ACC112 (cell line): ENCODE results near the gene FAIM2.

Experiments
- H2AFZ ChIP-seq: fragments of 200-600 bp; sonication (generic); one replicate; pipeline ENCODE4 v1.6.0; 2017; ENCODE audit warnings: antibody characterized with exemption, low read length; ENCODE audit not compliant: unreplicated experiment
- H3K27ac ChIP-seq: fragments of 200-600 bp; sonication (generic); 2 replicates; pipeline ENCODE4 v1.5.1; 2014; ENCODE audit warnings: low read depth, mild to moderate bottlenecking, antibody characterized with exemption, low read length, moderate library complexity
- H3K27me3 ChIP-seq: fragments of 200-600 bp; sonication (generic); 2 replicates; pipeline ENCODE4 v1.6.1; 2014; ENCODE audit warnings: mild to moderate bottlenecking, antibody characterized with exemption, low read length, moderate library complexity, mixed read lengths; ENCODE audit not compliant: insufficient read depth
- H3K36me3 ChIP-seq: fragments of 200-600 bp; sonication (generic); 2 replicates; pipeline ENCODE4 v1.6.1; 2016; ENCODE audit warnings: mild to moderate bottlenecking, antibody characterized with exemption, low read length, moderate library complexity, mixed read lengths; ENCODE audit not compliant: insufficient read depth
- H3K4me1 ChIP-seq: fragments of 200-600 bp; sonication (generic); one replicate; pipeline ENCODE4 v1.6.1; 2016; ENCODE audit warnings: low read length, mixed read lengths; ENCODE audit not compliant: insufficient read depth, unreplicated experiment, control insufficient read depth
- H3K4me3 ChIP-seq: fragments of 200-600 bp; sonication (generic); 2 replicates; pipeline ENCODE4 v1.5.1; 2014; ENCODE audit warnings: mild to moderate bottlenecking, low read depth, low read length
- H3K79me2 ChIP-seq: fragments of 200-600 bp; sonication (generic); one replicate; pipeline ENCODE4 v1.6.0; 2016; ENCODE audit warnings: low read length; ENCODE audit not compliant: control insufficient read depth, unreplicated experiment, insufficient read depth

Gene FAIM2

GRCh38 chr12:49946086-49946485 is 42.4 kb upstream of the FAIM2 start:
- Histone ChIP-seq H3K36me3 (no peaks in the 10 kb centered on the region), H3K4me1 (peaks cover 10% of the 10 kb centered on the region), H2AFZ (peak overlapping the region; percentile 61), H3K79me2 (no peaks in the 10 kb centered on the region), H3K4me3 (no peak overlapping the region), H3K27me3 (no peaks in the 10 kb centered on the region), H3K27ac (no peak overlapping the region)

DNA sequence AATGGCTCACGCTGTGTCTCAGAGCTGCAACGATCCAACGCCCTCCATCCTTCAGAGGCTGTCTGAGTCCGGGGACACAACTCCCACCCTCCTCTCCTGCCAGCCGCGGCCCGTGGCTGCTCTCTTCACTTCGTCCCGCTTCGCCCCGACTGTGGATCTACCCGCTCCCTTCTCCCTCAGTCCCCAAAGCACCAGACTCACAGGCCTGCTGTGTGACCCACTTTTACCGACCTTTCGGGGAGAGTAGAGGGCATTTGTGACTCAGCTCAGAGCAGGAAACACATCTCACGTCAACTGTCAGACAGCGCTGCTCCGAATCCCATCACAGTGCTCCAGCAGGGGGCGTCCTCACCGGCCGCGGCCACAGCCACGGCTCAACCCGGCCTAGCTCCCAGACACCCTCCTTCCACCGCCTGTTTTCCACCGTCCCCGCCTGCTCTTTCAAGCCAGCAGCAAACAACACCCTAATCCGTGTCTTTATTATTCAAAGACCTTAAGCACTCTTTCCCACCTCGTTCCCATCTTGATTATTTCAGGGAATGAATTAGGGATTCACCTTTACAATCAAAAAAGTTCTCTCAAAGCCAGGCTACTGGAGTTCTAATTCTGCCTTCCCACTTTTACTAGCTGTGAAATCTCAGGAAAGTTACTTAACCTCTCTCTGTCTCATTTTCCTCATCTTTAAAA is 41.8 kb upstream of the FAIM2 start:
- peaks cover 10% of the 10 kb centered on the region for H3K4me1 ChIP-seq
- H3K4me3 ChIP-seq, result 0 out of 2 replicates have a peak overlapping the region, but pooled peaks have one; percentile 14
- no peak overlapping the region for H3K27ac ChIP-seq
- H2AFZ ChIP-seq, result peak overlapping the region; percentile 80
- H3K36me3 ChIP-seq, result no peaks in the 10 kb centered on the region
- no peaks in the 10 kb centered on the region for H3K79me2 ChIP-seq
- no peaks in the 10 kb centered on the region for H3K27me3 ChIP-seq

- Histone ChIP-seq H3K79me2 (no peaks in the 10 kb centered on the region), H3K4me1 (peaks cover 10% of the 10 kb centered on the region), H2AFZ (no peak overlapping the region)
These were observed 41.0 kb upstream of the FAIM2 start for GRCh38 chr12:49944718-49945117.

DNA sequence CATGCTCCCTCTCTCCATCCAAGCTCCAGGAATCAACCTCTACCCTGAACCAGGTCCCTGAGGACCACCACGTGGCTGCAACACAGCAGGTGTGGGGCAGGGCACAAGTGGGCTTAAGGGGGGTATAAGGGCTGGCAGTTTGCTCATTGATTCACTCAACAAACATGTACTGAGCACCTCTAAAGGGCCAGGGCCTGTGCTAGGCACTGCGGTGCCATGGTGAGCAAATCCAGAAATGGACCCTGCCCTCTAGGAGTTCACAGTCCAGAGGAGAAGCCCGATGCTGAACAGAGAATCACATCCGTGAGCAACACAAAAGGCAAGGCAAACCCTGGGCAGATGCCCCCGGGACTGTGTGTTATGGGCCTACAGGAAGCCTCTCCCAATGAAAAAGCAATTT is 40.3 kb upstream of the FAIM2 start:
- Histone ChIP-seq H3K4me3 (no peak overlapping the region), H3K4me1 (peaks cover 10% of the 10 kb centered on the region), H3K27ac (no peak overlapping the region), H3K27me3 (no peaks in the 10 kb centered on the region), H3K79me2 (no peaks in the 10 kb centered on the region), H2AFZ (no peak overlapping the region), H3K36me3 (no peaks in the 10 kb centered on the region)

More at GRCh38 chr12:49944718-49945117, 41.0 kb upstream of the FAIM2 start:
- H3K27me3 ChIP-seq, result no peaks in the 10 kb centered on the region
- H3K36me3 ChIP-seq, result no peaks in the 10 kb centered on the region
- no peak overlapping the region for H3K4me3 ChIP-seq
- no peak overlapping the region for H3K27ac ChIP-seq

- no peaks in the 10 kb centered on the region for H3K79me2 ChIP-seq
- no peaks in the 10 kb centered on the region for H3K36me3 ChIP-seq
- no peak overlapping the region for H3K4me3 ChIP-seq
- no peak overlapping the region for H2AFZ ChIP-seq
- H3K27ac ChIP-seq, result no peak overlapping the region
- H3K27me3 ChIP-seq, result no peaks in the 10 kb centered on the region
- H3K4me1 ChIP-seq, result peaks cover 10% of the 10 kb centered on the region
These were observed 39.9 kb upstream of the FAIM2 start for GRCh38 chr12:49943625-49943960.

- Histone ChIP-seq H3K36me3 (no peaks in the 10 kb centered on the region), H3K4me1 (peaks cover 10% of the 10 kb centered on the region), H3K4me3 (no peak overlapping the region), H2AFZ (no peak overlapping the region), H3K27me3 (no peaks in the 10 kb centered on the region), H3K79me2 (no peaks in the 10 kb centered on the region), H3K27ac (no peak overlapping the region)
These were observed 39.4 kb upstream of the FAIM2 start for GRCh38 chr12:49942921-49943624.

DNA sequence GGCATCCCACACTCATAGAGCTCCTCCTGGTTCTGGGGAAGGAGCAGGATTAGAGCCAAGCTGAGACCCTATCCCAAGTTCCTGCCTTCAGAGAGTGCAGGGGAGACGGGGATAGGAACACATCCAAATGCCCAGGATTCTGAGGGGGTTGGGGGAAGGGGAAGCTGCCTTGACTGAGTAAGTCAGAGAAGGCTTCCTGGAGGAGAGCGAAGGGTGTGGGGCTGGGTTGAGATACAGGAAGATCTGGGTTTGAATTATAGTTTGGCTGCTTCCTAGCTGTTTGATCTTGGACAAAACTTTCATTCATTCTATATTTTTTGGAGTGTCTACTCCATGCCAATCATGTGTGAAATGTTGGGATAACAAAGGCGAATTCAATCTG is 38.8 kb upstream of the FAIM2 start:
- H3K27ac ChIP-seq, result no peak overlapping the region
- no peak overlapping the region for H2AFZ ChIP-seq
- H3K27me3 ChIP-seq, result no peaks in the 10 kb centered on the region
- H3K79me2 ChIP-seq, result no peaks in the 10 kb centered on the region
- no peak overlapping the region for H3K4me3 ChIP-seq
- H3K36me3 ChIP-seq, result no peaks in the 10 kb centered on the region
- H3K4me1 ChIP-seq, result peaks cover 10% of the 10 kb centered on the region

DNA sequence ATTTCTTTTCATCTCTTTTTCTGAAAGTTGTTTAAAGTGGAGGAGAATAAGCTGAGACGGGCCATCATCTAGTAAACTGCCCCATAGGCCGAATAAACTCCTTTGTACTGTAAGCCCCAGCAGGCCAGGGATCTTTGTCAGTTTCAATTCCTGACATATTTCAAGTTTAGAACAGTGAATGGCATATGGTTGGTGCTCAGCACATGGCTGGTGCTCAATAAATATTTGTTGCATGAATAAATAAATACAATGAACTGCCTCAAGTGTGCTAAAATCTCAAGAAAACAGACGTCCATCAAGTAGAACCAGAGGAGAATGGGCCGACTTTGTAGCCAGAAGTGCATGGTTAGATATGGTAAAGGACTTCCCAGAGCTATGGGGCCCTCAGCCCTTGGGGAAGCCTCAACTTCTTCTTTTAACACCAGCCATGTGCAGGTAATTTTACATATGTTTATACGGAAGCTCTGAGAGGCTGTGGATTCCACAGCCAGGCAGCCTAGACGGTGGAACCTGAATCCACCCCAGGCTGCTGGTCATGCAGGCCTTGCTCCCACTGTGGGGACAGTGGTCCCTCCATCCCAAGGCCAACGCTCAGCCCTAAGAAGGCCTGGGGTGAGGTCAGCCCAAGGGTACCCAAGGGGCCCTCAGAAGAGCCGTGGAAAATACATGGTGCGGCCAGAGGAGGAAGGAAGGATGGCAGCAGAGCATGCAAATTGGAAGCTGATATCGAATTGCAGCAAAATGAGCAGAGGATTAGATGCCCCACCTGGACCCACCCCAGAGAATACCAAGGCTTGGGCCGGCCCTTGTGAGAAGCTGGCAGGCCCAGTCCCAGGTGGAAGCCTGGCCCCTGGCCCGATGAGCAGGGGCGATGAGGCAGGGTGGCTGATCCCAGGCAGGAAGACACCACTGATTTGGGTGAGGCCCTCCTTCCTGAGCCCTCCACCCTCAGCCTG is 38.1 kb upstream of the FAIM2 start:
- Histone ChIP-seq H2AFZ (no peak overlapping the region), H3K4me1 (peaks cover 10% of the 10 kb centered on the region), H3K27ac (no peak overlapping the region), H3K79me2 (no peaks in the 10 kb centered on the region), H3K27me3 (no peaks in the 10 kb centered on the region), H3K4me3 (no peak overlapping the region), H3K36me3 (no peaks in the 10 kb centered on the region)

DNA sequence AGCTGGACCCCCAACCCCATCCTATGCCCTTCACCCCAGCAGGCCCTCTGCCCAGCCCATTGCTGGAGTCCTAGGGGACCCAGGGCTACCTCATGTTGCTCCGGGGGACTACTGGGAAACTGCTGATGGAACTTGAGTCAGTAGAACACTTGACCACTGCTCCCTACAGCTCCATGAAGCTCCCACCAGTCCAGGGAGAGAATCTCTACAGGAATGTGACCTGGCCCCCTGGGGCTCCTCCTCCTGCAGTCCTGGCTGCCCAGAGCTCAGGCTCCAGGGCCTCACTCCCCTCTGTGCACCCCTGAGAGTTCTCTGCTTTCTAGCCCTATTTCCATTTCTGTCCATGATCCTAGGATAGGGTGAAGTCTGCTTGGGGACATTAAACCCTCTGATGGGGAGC is 36.0 kb upstream of the FAIM2 start:
- no peaks in the 10 kb centered on the region for H3K27me3 ChIP-seq
- H3K27ac ChIP-seq, result no peak overlapping the region
- H3K79me2 ChIP-seq, result no peaks in the 10 kb centered on the region
- H3K4me3 ChIP-seq, result no peak overlapping the region
- H3K36me3 ChIP-seq, result no peaks in the 10 kb centered on the region
- H3K4me1 ChIP-seq, result peaks cover 2% of the 10 kb centered on the region
- H2AFZ ChIP-seq, result no peak overlapping the region

DNA sequence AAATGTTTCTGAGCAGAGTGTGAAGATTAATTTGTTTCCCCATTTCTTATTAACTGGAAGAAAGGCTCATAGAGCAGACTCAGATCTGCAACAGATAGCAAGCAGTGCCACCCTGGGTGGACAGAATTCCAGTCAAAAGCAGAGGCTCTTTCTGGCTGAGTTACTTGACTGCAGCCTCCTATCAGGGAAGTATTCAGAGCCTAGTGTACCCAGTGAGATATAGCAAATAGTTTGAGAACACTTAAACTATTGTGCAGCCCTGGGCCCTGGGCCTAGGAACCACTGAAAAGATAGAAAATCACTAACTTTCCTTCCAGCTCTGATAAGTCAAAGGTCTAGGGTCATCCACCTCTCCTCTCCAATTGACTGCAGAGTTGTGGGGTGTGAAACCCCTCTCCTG is 35.6 kb upstream of the FAIM2 start:
- Histone ChIP-seq H2AFZ (no peak overlapping the region), H3K4me3 (no peak overlapping the region), H3K79me2 (no peaks in the 10 kb centered on the region), H3K36me3 (no peaks in the 10 kb centered on the region), H3K4me1 (peaks cover 6% of the 10 kb centered on the region), H3K27me3 (no peaks in the 10 kb centered on the region), H3K27ac (no peak overlapping the region)
